DOHH2 (cell line): ENCODE measurements around the gene MACROD2.

ENCODE experiments used
- CTCF ChIP-seq: fragments of 200-600 bp; sonication (generic); IDR thresholded peaks from one replicate; pipeline ENCODE4 v1.5.1; 2014; ENCODE audit warnings: antibody characterized with exemption, mild to moderate bottlenecking, low read depth, low read length; ENCODE audit not compliant: poor library complexity, severe bottlenecking
- EZH2phosphoT487 ChIP-seq: fragments of 200-600 bp; sonication (generic); IDR thresholded peaks from 2 replicates; pipeline ENCODE4 v1.6.1; 2017; ENCODE audit warnings: borderline replicate concordance, mild to moderate bottlenecking, antibody characterized with exemption, low read length, moderate library complexity, mixed read lengths

GRCh38 chr20:15942130-15942529 lies 1946.8 kb downstream of the MACROD2 start:
- TF ChIP-seq CTCF (no peak), EZH2phosphoT487 (no peak)
